SK-N-DZ (cell line): ENCODE data around the gene SGCD.
A peak's percentile ranks its signal among the peaks of the same experiment; 100 is the strongest.

Experiments
- DNase-seq: peaks from one replicate; pipeline ENCODE4 v3.0.0-alpha.2; 2015; ENCODE audit warnings: low spot score

The SGCD gene

GRCh38 chr5:156459812-156460385 lies 132.9 kb downstream of the SGCD start:
- DNase-seq: no peak

GRCh38 chr5:156460471-156460870 lies 133.5 kb downstream of the SGCD start:
- DNase-seq: no peak

GRCh38 chr5:156466871-156467270 lies 139.9 kb downstream of the SGCD start:
- no peak for DNase-seq

GRCh38 chr5:156469636-156470035 lies 142.7 kb downstream of the SGCD start:
- no peak for DNase-seq

GRCh38 chr5:156471893-156472292 lies 144.9 kb downstream of the SGCD start:
- DNase-seq: no peak

- DNase-seq: no peak
These were observed 146.4 kb downstream of the SGCD start for GRCh38 chr5:156473269-156473908.

GRCh38 chr5:156474251-156474650 lies 147.3 kb downstream of the SGCD start:
- DNase-seq: no peak

GRCh38 chr5:156475182-156476157 lies 148.5 kb downstream of the SGCD start:
- no peak for DNase-seq

- no peak for DNase-seq
These were observed 149.2 kb downstream of the SGCD start for GRCh38 chr5:156476158-156476551.

- DNase-seq: no peak
These were observed 149.7 kb downstream of the SGCD start for GRCh38 chr5:156476678-156477077.

- DNase-seq: no peak
These were observed 150.2 kb downstream of the SGCD start for GRCh38 chr5:156477196-156477595.

GRCh38 chr5:156479849-156480248 lies 152.9 kb downstream of the SGCD start:
- no peak for DNase-seq

- DNase-seq: no peak
These were observed 154.8 kb downstream of the SGCD start for GRCh38 chr5:156481741-156482140.

- DNase-seq: no peak
These were observed 155.9 kb downstream of the SGCD start for GRCh38 chr5:156482818-156483217.

GRCh38 chr5:156486394-156487238 lies 159.7 kb downstream of the SGCD start:
- no peak for DNase-seq

- DNase-seq: no peak
These were observed 164.8 kb downstream of the SGCD start for GRCh38 chr5:156491766-156492165.

- DNase-seq: no peak
These were observed 169.3 kb downstream of the SGCD start for GRCh38 chr5:156496291-156496690.

GRCh38 chr5:156497804-156498208 lies 170.8 kb downstream of the SGCD start:
- DNase-seq: peak; percentile 88

GRCh38 chr5:156498226-156498980 lies 171.4 kb downstream of the SGCD start:
- no peak for DNase-seq

GRCh38 chr5:156500755-156501154 lies 173.8 kb downstream of the SGCD start:
- DNase-seq: no peak

- DNase-seq: no peak
These were observed 178.1 kb downstream of the SGCD start for GRCh38 chr5:156505101-156505500.
